HepG2 (cell line): ENCODE data around the gene NPBWR2. TPM values are rescaled to one million over a fixed set of nuclear protein-coding genes. Genes with fewer than 3 reads are reported as not detected.

Source experiments
- CCDC6 ChIP-seq: sonication (generic); formaldehyde crosslinking; IDR thresholded peaks from 2 replicates; pipeline ENCODE4 v1.8.1; 2022; ENCODE audit warnings: mild to moderate bottlenecking, missing genetic modification reagents, moderate library complexity
- HDAC1 ChIP-seq: sonication (generic); formaldehyde crosslinking; IDR thresholded peaks from 2 replicates; pipeline ENCODE4 v1.5.1; 2020; ENCODE audit warnings: mild to moderate bottlenecking, missing genetic modification reagents
- KDM6A ChIP-seq: IDR thresholded peaks from 2 replicates; pipeline ENCODE4 v1.6.1; 2016; ENCODE audit warnings: low read depth
- KLF13 ChIP-seq: sonication (generic); formaldehyde crosslinking; IDR thresholded peaks from 2 replicates; pipeline ENCODE4 v1.4.0; 2020; ENCODE audit warnings: mild to moderate bottlenecking, missing genetic modification reagents
- NFE2L1 ChIP-seq: sonication (generic); formaldehyde crosslinking; IDR thresholded peaks from 2 replicates; pipeline ENCODE4 v1.4.0; 2020; ENCODE audit warnings: missing genetic modification reagents, mild to moderate bottlenecking, borderline replicate concordance
- NFKB2 ChIP-seq: sonication (generic); formaldehyde crosslinking; IDR thresholded peaks from 2 replicates; pipeline ENCODE4 v1.4.0; 2020; ENCODE audit warnings: missing genetic modification reagents, borderline replicate concordance
- RBFOX2 ChIP-seq: fragments of 200-400 bp; formaldehyde crosslinking; IDR thresholded peaks from 2 replicates; pipeline ENCODE4 v1.6.1; 2017; ENCODE audit warnings: low read depth, mild to moderate bottlenecking, low read length
- RFXANK ChIP-seq: IDR thresholded peaks from 2 replicates; pipeline ENCODE4 v1.6.1; 2016
- SMYD3 ChIP-seq: sonication (generic); formaldehyde crosslinking; IDR thresholded peaks from 2 replicates; pipeline ENCODE4 v1.8.1; 2023; ENCODE audit warnings: mild to moderate bottlenecking, missing genetic modification reagents
- TOE1 ChIP-seq: sonication (generic); formaldehyde crosslinking; IDR thresholded peaks from 2 replicates; pipeline ENCODE4 v1.4.0; 2020; ENCODE audit warnings: mild to moderate bottlenecking, missing genetic modification reagents
- ZBTB3 ChIP-seq: sonication (generic); formaldehyde crosslinking; IDR thresholded peaks from 2 replicates; pipeline ENCODE4 v1.4.0; 2020; ENCODE audit warnings: low read depth, mild to moderate bottlenecking, moderate library complexity, missing genetic modification reagents, borderline replicate concordance
- ZBTB8A ChIP-seq: sonication (generic); formaldehyde crosslinking; IDR thresholded peaks from 2 replicates; pipeline ENCODE4 v1.4.0; 2020; ENCODE audit warnings: mild to moderate bottlenecking, low read depth, missing genetic modification reagents, borderline replicate concordance
- ZNF253 ChIP-seq: sonication (generic); formaldehyde crosslinking; IDR thresholded peaks from 2 replicates; pipeline ENCODE4 v1.8.0; 2022; ENCODE audit warnings: mild to moderate bottlenecking, missing genetic modification reagents, borderline replicate concordance
- ZNF329 ChIP-seq: sonication (generic); formaldehyde crosslinking; IDR thresholded peaks from 2 replicates; pipeline ENCODE4 v1.9.0; 2021; ENCODE audit warnings: low read depth, mild to moderate bottlenecking, missing genetic modification reagents
- ZNF33A ChIP-seq: sonication (generic); formaldehyde crosslinking; IDR thresholded peaks from 2 replicates; pipeline ENCODE4 v1.5.1; 2020; ENCODE audit warnings: missing genetic modification reagents, mild to moderate bottlenecking, moderate library complexity, borderline replicate concordance
- ZNF660 ChIP-seq: sonication (generic); formaldehyde crosslinking; IDR thresholded peaks from 2 replicates; pipeline ENCODE4 v1.5.1; 2020; ENCODE audit warnings: mild to moderate bottlenecking, low read depth, missing genetic modification reagents, borderline replicate concordance
- ZNF883 ChIP-seq: sonication (generic); formaldehyde crosslinking; IDR thresholded peaks from 2 replicates; pipeline ENCODE4 v1.5.1; 2020; ENCODE audit warnings: mild to moderate bottlenecking, missing genetic modification reagents; ENCODE audit errors: not compliant biosample characterization
- polyA plus RNA-seq, 8 experiments: library from polyadenylated mRNA; depleted of rRNA in 3 of 8; stranded (reverse) in 7 of 8; unstranded in 1 of 8; fragments of >200 nt; fragmentation: Illumina TruSeq in 4 of 8; extraction: Trizol in 4 of 8; gene quantifications; 2 replicates each; pipeline versions ENCODE4 v1.2.1 to v1.2.3, GENCODE V29; 2011 to 2016; ENCODE audit warnings: low read depth in 4 of 8, missing spikeins in 1 of 8, mixed read lengths in 1 of 8; ENCODE audit not compliant: insufficient read depth in 1 of 8
- total RNA-seq, 5 experiments: library from RNA; depleted of rRNA; stranded (reverse); fragments of >200 nt; fragmentation: Illumina TruSeq; extraction: Trizol; gene quantifications; 2 replicates each; pipeline ENCODE4 v1.2.3, GENCODE V29; 2016; ENCODE audit warnings: low read depth in 1 of 5
- TF ChIP-seq, protein P1 (sequence below): IDR thresholded peaks from 2 replicates; pipeline ENCODE4 v1.6.1; 2018; ENCODE audit warnings: missing genetic modification reagents
- TF ChIP-seq, protein P2 (sequence below): sonication (generic); formaldehyde crosslinking; IDR thresholded peaks from 2 replicates; pipeline ENCODE4 v1.5.1; 2020; ENCODE audit warnings: missing genetic modification reagents, mild to moderate bottlenecking, borderline replicate concordance
- TF ChIP-seq, protein P3 (sequence below): sonication (generic); formaldehyde crosslinking; IDR thresholded peaks from 2 replicates; pipeline ENCODE4 v1.8.0; 2022; ENCODE audit warnings: mild to moderate bottlenecking, missing genetic modification reagents, moderate library complexity
- TF ChIP-seq, protein P4 (sequence below): sonication (generic); formaldehyde crosslinking; IDR thresholded peaks from 2 replicates; pipeline ENCODE4 v1.5.0; 2020; ENCODE audit warnings: missing genetic modification reagents
- TF ChIP-seq, protein P5 (sequence below): sonication (generic); formaldehyde crosslinking; IDR thresholded peaks from 2 replicates; pipeline ENCODE4 v1.8.1; 2023; ENCODE audit warnings: mild to moderate bottlenecking, missing genetic modification reagents

The NPBWR2 gene
- total and polyA plus RNA-seq, 2 of the 13 experiments (the other 11 are each of a cell fraction or from before 2014, with no cell fraction given) = not detected

DNA sequence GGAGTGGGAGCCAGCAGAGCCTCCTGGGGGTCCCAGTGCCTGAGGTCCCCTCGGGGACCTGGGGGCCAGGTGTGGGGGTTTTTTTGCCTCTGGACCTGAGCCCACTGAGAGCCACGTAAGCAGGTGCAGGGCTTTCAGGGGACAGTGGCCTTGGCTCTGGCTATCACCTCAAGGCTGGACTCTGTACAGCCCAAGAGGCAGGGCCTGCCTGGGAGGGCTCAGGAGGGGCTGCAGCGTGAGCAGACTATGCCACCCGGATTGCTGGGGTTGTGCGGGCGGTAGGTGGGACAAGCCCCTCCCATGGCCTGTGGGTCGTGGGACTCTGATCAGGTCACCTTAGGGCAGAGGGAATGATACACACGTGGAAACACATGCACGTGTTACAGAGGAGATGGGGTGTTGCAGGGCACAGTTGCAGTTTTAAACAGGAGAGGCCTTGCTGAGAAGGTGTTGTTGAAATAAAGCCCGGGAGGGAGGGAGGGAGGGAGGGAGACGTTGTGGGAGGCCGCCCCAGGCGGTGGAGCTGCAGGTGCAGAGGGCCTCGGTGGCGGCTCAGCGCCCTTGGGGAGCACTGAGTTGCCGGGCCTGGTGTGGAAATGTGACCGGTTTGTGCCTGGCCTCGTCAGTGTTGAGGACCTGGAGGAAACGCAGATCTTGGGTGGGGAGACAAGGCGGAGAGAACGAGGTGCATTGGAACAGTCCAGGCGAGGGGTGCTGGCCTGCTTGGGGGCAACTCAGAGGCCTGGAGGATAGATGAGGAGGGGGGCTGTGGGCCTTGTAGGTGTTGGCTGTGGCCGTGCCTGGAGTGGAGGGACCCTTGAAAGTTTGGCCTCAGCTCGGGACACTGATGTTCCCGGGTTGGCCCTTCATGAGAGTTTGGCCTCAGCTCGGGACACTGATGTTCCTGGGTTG is 42.0 kb downstream of the NPBWR2 start (continued):
- TF ChIP-seq, protein P1, sequence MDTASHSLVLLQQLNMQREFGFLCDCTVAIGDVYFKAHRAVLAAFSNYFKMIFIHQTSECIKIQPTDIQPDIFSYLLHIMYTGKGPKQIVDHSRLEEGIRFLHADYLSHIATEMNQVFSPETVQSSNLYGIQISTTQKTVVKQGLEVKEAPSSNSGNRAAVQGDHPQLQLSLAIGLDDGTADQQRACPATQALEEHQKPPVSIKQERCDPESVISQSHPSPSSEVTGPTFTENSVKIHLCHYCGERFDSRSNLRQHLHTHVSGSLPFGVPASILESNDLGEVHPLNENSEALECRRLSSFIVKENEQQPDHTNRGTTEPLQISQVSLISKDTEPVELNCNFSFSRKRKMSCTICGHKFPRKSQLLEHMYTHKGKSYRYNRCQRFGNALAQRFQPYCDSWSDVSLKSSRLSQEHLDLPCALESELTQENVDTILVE (CRISPR knock-in tag) = 0 out of 2 replicates have a peak, but pooled peaks have one; percentile 12
- TF ChIP-seq ZBTB8A (CRISPR knock-in tag) (peak; percentile 46; the same call in 1 of the 2 replicates), RFXANK (no peak), HDAC1 (peak; percentile 57; the same call in 1 of the 2 replicates), ZNF660 (CRISPR knock-in tag) (no peak), NFE2L1 (CRISPR knock-in tag) (no peak), KDM6A (CRISPR knock-in tag) (peak; percentile 41; the same call in 1 of the 2 replicates), ZNF883 (CRISPR knock-in tag) (peak; percentile 92), KLF13 (no peak), CCDC6 (CRISPR knock-in tag) (no peak), SMYD3 (CRISPR knock-in tag) (0 out of 2 replicates have a peak, but pooled peaks have one; percentile 34), ZNF253 (CRISPR knock-in tag) (0 out of 2 replicates have a peak, but pooled peaks have one; percentile 36), ZBTB3 (CRISPR knock-in tag) (no peak), ZNF33A (CRISPR knock-in tag) (no peak), NFKB2 (CRISPR knock-in tag) (0 out of 2 replicates have a peak, but pooled peaks have one; percentile 63), RBFOX2 (no peak), TOE1 (no peak), ZNF329 (CRISPR knock-in tag) (0 out of 2 replicates have a peak, but pooled peaks have one; percentile 59)
- TF ChIP-seq, protein P2, sequence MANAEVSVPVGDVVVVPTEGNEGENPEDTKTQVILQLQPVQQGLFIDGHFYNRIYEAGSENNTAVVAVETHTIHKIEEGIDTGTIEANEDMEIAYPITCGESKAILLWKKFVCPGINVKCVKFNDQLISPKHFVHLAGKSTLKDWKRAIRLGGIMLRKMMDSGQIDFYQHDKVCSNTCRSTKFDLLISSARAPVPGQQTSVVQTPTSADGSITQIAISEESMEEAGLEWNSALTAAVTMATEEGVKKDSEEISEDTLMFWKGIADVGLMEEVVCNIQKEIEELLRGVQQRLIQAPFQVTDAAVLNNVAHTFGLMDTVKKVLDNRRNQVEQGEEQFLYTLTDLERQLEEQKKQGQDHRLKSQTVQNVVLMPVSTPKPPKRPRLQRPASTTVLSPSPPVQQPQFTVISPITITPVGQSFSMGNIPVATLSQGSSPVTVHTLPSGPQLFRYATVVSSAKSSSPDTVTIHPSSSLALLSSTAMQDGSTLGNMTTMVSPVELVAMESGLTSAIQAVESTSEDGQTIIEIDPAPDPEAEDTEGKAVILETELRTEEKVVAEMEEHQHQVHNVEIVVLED (CRISPR knock-in tag) = peak; percentile 56
- TF ChIP-seq, protein P3, sequence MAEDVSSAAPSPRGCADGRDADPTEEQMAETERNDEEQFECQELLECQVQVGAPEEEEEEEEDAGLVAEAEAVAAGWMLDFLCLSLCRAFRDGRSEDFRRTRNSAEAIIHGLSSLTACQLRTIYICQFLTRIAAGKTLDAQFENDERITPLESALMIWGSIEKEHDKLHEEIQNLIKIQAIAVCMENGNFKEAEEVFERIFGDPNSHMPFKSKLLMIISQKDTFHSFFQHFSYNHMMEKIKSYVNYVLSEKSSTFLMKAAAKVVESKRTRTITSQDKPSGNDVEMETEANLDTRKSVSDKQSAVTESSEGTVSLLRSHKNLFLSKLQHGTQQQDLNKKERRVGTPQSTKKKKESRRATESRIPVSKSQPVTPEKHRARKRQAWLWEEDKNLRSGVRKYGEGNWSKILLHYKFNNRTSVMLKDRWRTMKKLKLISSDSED (CRISPR knock-in tag) = no peak; the same call in 1 of the 2 replicates
- TF ChIP-seq, protein P4, sequence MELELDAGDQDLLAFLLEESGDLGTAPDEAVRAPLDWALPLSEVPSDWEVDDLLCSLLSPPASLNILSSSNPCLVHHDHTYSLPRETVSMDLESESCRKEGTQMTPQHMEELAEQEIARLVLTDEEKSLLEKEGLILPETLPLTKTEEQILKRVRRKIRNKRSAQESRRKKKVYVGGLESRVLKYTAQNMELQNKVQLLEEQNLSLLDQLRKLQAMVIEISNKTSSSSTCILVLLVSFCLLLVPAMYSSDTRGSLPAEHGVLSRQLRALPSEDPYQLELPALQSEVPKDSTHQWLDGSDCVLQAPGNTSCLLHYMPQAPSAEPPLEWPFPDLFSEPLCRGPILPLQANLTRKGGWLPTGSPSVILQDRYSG (CRISPR knock-in tag) = no peak
- TF ChIP-seq, protein P5, sequence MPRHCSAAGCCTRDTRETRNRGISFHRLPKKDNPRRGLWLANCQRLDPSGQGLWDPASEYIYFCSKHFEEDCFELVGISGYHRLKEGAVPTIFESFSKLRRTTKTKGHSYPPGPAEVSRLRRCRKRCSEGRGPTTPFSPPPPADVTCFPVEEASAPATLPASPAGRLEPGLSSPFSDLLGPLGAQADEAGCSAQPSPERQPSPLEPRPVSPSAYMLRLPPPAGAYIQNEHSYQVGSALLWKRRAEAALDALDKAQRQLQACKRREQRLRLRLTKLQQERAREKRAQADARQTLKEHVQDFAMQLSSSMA = no peak
